Effector memory CD8-positive, alpha-beta T cell (primary cell): ENCODE results near the gene PLA2G6.

Experiments used
- ATAC-seq: fragments of 150-1000 bp; cut with Tn5 transposase; replicated peaks from 2 replicates; pipeline ENCODE4 v1.10.0; 2021; ENCODE audit warnings: mild to moderate bottlenecking, moderate library complexity
- DNase-seq, 3 experiments: peaks; one replicate each; pipeline ENCODE4 v3.0.0; 2021
- H3K27ac Mint-ChIP-seq, 2 donors: one replicate each; pipeline ENCODE4 v1.8.0; 2022; ENCODE audit warnings: mild to moderate bottlenecking in 2 of 2, mixed read lengths in 2 of 2, moderate library complexity in 2 of 2
- H3K27me3 Mint-ChIP-seq, 2 donors: one replicate each; pipeline ENCODE4 v1.8.0; 2022; ENCODE audit warnings: mixed read lengths in 2 of 2
- H3K36me3 Mint-ChIP-seq: one replicate; pipeline ENCODE4 v1.8.0; 2022; ENCODE audit warnings: mild to moderate bottlenecking, moderate library complexity, mixed read lengths; ENCODE audit not compliant: insufficient read depth
- H3K4me1 Mint-ChIP-seq, 2 donors: one replicate each; pipeline ENCODE4 v1.8.0; 2022; ENCODE audit warnings: low read depth in 2 of 2, mixed read lengths in 2 of 2
- H3K4me3 Mint-ChIP-seq, 2 donors: one replicate each; pipeline ENCODE4 v1.8.0; 2022; ENCODE audit warnings: mild to moderate bottlenecking in 2 of 2, mixed read lengths in 2 of 2, moderate library complexity in 2 of 2
- H3K9me3 Mint-ChIP-seq, 2 donors: one replicate each; pipeline ENCODE4 v1.8.0; 2022; ENCODE audit warnings: mixed read lengths in 2 of 2

PLA2G6 gene

GRCh38 chr22:38088629-38089473 is 92.8 kb downstream of the PLA2G6 start:
- no peaks in the 10 kb centered on the region for H3K36me3 Mint-ChIP-seq
- DNase-seq = no peak
- no peak for ATAC-seq
- H3K27ac Mint-ChIP-seq = no peak overlapping the region
- no peak overlapping the region for H3K4me3 Mint-ChIP-seq
- peaks cover 0 to 1% of the 10 kb centered on the region in 2 donors for H3K4me1 Mint-ChIP-seq
- peaks cover 12 to 15% of the 10 kb centered on the region in 2 donors for H3K27me3 Mint-ChIP-seq
- no peaks in the 10 kb centered on the region for H3K9me3 Mint-ChIP-seq

DNA sequence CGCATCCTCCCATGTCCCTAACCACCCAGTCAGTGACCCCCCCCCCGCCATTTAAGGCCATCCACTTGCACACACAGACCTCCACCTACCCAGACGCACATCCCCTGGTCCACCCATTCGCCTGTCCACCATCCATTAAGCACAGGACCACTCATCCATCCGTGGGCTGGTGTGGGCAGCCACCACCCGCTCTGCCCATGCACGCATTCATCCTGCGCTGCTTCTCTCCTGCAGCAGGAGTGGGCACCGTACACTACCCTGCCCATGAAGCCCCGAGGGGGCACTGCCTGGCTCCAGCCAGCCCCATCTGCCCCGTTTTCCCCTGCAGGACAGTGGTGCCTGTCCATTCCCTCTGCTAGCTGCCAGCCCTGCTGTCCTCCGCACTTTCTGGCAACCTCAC is 93.8 kb downstream of the PLA2G6 start:
- no peak overlapping the region for H3K27ac Mint-ChIP-seq
- peaks cover 0 to 1% of the 10 kb centered on the region in 2 donors for H3K4me1 Mint-ChIP-seq
- no peak overlapping the region for H3K4me3 Mint-ChIP-seq
- DNase-seq (no peak), ATAC-seq (no peak)
- no peaks in the 10 kb centered on the region for H3K36me3 Mint-ChIP-seq
- no peaks in the 10 kb centered on the region for H3K9me3 Mint-ChIP-seq
- peaks cover 12 to 22% of the 10 kb centered on the region in 2 donors for H3K27me3 Mint-ChIP-seq

GRCh38 chr22:38086942-38087341 is 94.7 kb downstream of the PLA2G6 start:
- no peaks in the 10 kb centered on the region for H3K9me3 Mint-ChIP-seq
- no peaks in the 10 kb centered on the region for H3K36me3 Mint-ChIP-seq
- DNase-seq (no peak), ATAC-seq (no peak)
- peaks cover 18 to 28% of the 10 kb centered on the region in 2 donors for H3K27me3 Mint-ChIP-seq
- H3K4me3 Mint-ChIP-seq = no peak overlapping the region
- H3K4me1 Mint-ChIP-seq = peaks cover 0 to 3% of the 10 kb centered on the region in 2 donors
- no peak overlapping the region for H3K27ac Mint-ChIP-seq

DNA sequence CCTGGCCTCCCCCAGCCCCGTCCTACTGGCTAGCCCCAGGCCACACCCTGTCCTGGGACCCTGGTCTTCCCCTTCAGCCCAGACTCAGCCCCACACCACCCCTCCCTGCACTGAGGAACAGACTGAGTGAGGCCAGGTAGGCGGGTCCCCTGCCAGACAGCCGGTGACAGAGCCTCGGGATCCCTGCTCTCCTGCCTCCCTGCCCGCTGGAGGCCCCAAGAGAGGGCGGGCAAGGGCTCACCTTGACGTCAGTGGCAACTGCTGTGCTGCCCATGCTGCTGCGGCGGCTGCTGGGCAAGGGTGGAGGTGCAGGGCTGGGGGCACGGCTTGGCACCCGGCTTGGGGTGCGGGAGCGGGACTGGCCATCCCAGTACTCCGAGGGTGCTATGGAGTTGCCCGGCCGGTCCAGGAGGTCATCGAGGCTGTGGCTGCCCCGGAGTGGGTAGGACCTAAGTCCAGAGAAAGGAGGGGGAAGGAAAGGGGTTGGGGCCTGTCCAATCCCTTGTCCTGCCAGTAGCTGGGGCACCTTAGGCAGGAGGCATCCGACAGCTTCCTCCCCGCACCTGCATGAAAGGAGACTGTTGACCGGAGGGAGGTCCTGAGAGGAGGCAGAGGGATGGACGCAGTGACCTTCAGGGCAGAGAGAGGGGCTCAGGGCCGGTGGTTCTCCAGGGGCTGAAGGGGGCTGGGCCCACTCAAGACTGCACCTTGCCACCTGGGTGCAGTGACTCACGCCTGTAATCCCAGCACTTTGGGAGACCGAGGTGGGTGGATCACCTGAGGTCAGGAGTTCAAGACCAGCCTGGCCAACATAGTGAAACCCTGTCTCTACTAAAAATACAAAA is 95.4 kb downstream of the PLA2G6 start:
- Mint-ChIP-seq H3K4me3 (no peak overlapping the region), H3K36me3 (no peaks in the 10 kb centered on the region), H3K27ac (no peak overlapping the region), H3K9me3 (no peaks in the 10 kb centered on the region), H3K4me1 (peaks cover 0 to 3% of the 10 kb centered on the region in 2 donors), H3K27me3 (peaks cover 18 to 32% of the 10 kb centered on the region in 2 donors)
- no peak for ATAC-seq
- no peak for DNase-seq

GRCh38 chr22:38085501-38085900 is 96.1 kb downstream of the PLA2G6 start:
- ATAC-seq (no peak), DNase-seq (no peak)
- no peak overlapping the region for H3K4me3 Mint-ChIP-seq
- H3K27ac Mint-ChIP-seq = no peak overlapping the region
- H3K27me3 Mint-ChIP-seq = peaks cover 18 to 33% of the 10 kb centered on the region in 2 donors
- H3K4me1 Mint-ChIP-seq = peaks cover 0 to 3% of the 10 kb centered on the region in 2 donors
- H3K9me3 Mint-ChIP-seq = no peaks in the 10 kb centered on the region
- no peaks in the 10 kb centered on the region for H3K36me3 Mint-ChIP-seq

- ATAC-seq (no peak), DNase-seq (no peak)
- H3K27me3 Mint-ChIP-seq = peaks cover 22 to 37% of the 10 kb centered on the region in 2 donors
- no peak overlapping the region for H3K27ac Mint-ChIP-seq
- H3K9me3 Mint-ChIP-seq = no peaks in the 10 kb centered on the region
- H3K4me3 Mint-ChIP-seq = no peak overlapping the region
- no peaks in the 10 kb centered on the region for H3K36me3 Mint-ChIP-seq
- H3K4me1 Mint-ChIP-seq = peaks cover 0 to 3% of the 10 kb centered on the region in 2 donors
Measured at GRCh38 chr22:38085056-38085455, 96.6 kb downstream of the PLA2G6 start.

DNA sequence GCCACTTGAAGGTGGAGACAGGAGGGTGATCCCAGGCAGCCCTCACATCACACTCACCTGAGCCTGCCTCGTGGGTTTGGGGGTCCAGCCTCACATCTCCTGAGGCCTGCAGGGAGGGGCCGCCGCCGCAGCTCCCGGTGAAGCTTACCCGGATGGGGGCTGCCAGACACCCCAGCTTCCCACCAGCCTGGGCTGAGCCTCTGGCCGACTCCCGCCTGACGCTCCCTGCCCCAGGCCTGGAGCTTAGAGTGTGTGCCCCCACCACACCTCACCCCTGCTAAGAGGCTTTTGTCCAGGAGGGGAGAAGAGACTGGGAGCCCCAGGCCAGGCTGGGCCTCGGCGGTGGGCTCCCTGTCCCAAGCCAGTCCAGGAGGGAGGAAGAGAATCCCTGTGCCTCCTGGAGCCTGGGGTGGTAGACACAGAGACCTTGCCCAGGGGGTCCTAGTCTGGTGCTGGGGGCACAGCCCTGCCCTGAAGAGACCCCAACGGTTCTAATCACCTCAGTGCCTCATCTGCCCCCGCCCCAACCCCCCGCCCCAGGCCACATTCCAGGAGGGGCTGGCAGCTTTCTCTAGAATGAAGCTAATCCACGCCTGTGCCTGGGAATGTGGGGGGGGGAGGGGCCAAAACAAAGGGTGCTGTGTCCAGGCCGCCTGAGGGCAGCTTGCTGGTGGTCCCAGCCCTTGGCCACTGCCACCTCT is 97.5 kb downstream of the PLA2G6 start, which contains the start of gene SLC16A8:
Gene SLC16A8, minus strand, starts transcription at position 254 of the 701 bp plus-strand sequence. CDS start 1,311 bp downstream, outside the sequence.
- Mint-ChIP-seq H3K9me3 (no peaks in the 10 kb centered on the region), H3K27ac (no peak within 1 kb of the TSS), H3K4me3 (peak within 1 kb of the TSS in 1 of 2 donors; percentile 14), H3K27me3 (peaks cover 27 to 47% of the 10 kb centered on the region in 2 donors), H3K4me1 (peaks cover 0 to 3% of the 10 kb centered on the region in 2 donors), H3K36me3 (no peaks in the 10 kb centered on the region)
- ATAC-seq = no peak
- DNase-seq = no peak

DNA sequence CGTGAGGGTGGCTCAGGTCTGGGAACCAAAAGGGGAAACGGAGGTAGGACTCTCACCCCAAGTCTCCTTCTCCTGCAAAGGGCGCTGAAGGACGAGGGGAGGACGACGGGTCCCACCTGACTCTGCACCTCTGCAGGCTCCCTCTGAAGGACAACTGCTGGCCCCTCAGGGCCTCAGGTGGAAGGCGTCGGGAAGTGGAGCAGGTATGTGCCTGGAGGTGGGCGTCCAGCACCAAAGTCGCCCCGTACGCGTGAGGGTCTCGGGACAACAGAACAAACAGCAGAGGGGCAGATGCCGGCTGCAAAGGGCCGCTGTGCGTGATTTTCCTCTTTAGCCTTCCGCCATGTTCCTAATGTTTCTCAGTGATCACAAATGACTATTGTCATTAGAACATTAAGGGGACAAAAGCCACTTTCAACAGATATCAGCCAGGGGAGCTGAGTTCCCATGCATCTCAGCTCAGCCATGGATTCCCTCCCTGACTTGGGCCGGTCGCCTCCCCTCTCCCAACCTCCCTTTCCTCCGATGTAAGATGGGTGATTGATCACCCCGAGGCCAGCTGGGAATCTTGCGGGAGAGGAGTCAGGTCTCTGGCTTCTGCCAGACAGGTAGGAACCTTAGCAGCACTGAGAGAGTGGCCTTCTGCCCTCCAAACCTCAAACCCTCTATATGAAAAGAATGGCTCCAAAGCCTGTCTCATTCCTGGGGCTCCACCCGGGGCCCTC is 98.5 kb downstream of the PLA2G6 start:
- H3K27ac Mint-ChIP-seq = no peak overlapping the region
- H3K9me3 Mint-ChIP-seq = no peaks in the 10 kb centered on the region
- no peak for DNase-seq
- no peaks in the 10 kb centered on the region for H3K36me3 Mint-ChIP-seq
- peaks cover 24 to 44% of the 10 kb centered on the region in 2 donors for H3K27me3 Mint-ChIP-seq
- peaks cover 0 to 2% of the 10 kb centered on the region in 2 donors for H3K4me1 Mint-ChIP-seq
- no peak for ATAC-seq
- peak overlapping the region in 1 of 2 donors; percentile 14 for H3K4me3 Mint-ChIP-seq

DNA sequence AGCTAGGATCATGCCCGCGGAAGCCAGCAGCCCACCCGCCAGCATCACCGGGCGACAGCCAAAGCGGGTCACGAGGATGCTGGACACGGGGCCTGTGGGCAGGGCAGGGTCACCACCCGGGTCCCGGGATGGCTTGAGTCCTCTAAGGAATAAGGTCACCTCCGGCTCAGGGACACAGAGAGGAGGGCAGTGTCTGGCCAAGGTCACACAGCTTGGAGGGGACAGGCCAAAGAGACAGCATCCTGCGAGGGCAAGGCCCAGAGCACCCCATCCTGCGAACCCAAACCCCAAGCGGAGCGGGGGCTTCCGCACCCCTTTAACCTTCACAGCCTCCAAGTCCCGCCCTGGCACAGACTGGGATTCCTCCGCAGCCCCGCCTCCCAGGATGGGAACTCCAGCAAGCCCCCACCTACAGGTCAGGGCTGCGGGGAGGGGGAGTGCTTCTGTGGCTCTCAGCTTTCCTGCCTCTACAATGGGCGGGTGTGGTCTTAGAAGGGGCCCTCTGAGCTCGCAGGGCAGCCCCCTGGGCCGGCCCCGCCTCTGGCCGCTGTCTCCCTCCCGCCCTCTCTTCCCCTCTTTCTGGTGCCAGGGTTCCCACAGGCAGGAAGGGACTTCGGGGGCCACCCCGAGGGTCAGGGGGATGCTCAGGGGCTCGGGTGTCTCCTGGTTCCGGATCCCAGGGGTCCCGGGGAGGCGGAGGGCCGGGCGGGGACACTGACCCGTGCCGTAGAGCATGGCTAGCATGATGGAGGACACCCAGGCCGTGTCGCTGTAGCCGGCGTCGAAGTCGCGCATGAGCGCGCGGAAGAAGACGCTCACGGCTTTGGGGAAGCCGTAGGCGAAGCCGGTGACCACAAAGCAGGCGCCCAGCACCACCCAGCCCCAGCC is 99.4 kb downstream of the PLA2G6 start:
- Mint-ChIP-seq H3K4me1 (peaks cover 1 to 2% of the 10 kb centered on the region in 2 donors), H3K4me3 (peak overlapping the region in 1 of 2 donors; percentile 41), H3K27me3 (peaks cover 15 to 35% of the 10 kb centered on the region in 2 donors), H3K27ac (no peak overlapping the region), H3K36me3 (no peaks in the 10 kb centered on the region), H3K9me3 (no peaks in the 10 kb centered on the region)
- DNase-seq (no peak), ATAC-seq (peak; percentile 37)

GRCh38 chr22:38081636-38081940 is 100.0 kb downstream of the PLA2G6 start:
- H3K36me3 Mint-ChIP-seq = peaks cover 1% of the 10 kb centered on the region
- ATAC-seq (no peak), DNase-seq (no peak)
- peaks cover 1 to 5% of the 10 kb centered on the region in 2 donors for H3K4me1 Mint-ChIP-seq
- peak overlapping the region in 1 of 2 donors; percentile 41 for H3K4me3 Mint-ChIP-seq
- no peak overlapping the region for H3K27ac Mint-ChIP-seq
- H3K27me3 Mint-ChIP-seq = peaks cover 15 to 34% of the 10 kb centered on the region in 2 donors
- no peaks in the 10 kb centered on the region for H3K9me3 Mint-ChIP-seq

DNA sequence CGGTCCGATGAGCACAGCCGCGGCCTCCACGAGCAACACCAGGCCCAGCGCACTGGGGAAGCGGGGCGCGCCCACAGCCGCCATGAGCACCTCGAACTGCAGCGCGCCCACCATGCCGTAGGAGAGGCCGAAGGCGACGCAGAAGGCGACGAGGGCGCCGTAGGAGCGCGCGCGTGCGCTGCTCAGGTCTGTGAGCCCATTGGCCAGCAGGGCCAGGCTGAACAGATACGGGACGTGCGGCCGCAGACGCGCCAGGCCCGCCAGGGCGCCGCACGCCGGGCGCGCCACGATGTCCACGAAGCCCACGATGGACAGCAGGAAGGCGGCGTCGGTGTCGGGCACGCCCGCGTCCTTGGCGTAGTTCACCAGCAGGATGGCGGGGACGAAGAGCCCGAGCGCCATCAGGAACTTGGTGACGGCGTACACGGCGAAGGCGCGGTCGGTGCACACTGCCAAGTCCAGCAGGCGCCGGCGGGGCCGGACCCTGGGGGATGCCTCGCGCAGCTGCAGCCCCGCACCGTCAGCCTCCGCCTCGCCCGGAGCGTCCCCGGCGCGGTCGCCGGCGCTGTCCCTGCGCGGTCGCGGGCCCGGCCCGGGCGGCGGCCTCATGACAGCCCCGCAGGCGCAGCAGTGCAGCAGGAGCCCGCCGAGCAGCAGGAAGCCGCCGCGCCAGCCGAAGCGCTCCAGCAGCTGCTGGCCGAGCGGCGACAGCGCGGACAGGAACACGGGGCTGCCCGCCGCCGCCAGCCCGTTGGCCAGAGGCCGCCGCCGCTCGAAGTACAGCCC is 100.6 kb downstream of the PLA2G6 start:
- ATAC-seq (peak; percentile 50), DNase-seq (no peak)
- Mint-ChIP-seq H3K9me3 (no peaks in the 10 kb centered on the region), H3K27me3 (peaks cover 15 to 34% of the 10 kb centered on the region in 2 donors), H3K4me1 (peaks cover 1 to 5% of the 10 kb centered on the region in 2 donors), H3K36me3 (peaks cover 6% of the 10 kb centered on the region), H3K27ac (no peak overlapping the region), H3K4me3 (peak overlapping the region in 1 of 2 donors; percentile 29)
